Urinary bladder (tissue), 4 donors: Measurements from ENCODE around the gene SZT2. TPM values are rescaled to one million over a fixed set of nuclear protein-coding genes. Genes with fewer than 3 reads are reported as not detected.
A peak's percentile ranks its signal among the peaks of the same experiment; 100 is the strongest.

Source experiments
- DNase-seq: peaks from one replicate; pipeline ENCODE4 v3.0.0-alpha.2; 2015; ENCODE audit errors: extremely low spot score
- H3K27ac ChIP-seq: one replicate; pipeline ENCODE4 v1.5.1; 2013; ENCODE audit warnings: low read depth, mild to moderate bottlenecking, moderate library complexity
- H3K36me3 ChIP-seq: one replicate; pipeline ENCODE4 v1.6.1; 2013; ENCODE audit warnings: mild to moderate bottlenecking, moderate library complexity; ENCODE audit not compliant: insufficient read depth
- H3K4me1 ChIP-seq: one replicate; pipeline ENCODE4 v1.6.1; 2013; ENCODE audit warnings: mild to moderate bottlenecking, moderate library complexity; ENCODE audit not compliant: insufficient read depth
- H3K4me3 ChIP-seq: one replicate; pipeline ENCODE4 v1.5.1; 2013; ENCODE audit warnings: low read depth, low read length
- WGBS: extraction: QIAGEN DNeasy Blood & Tissue Kit; methylation state at CpG from one replicate; pipeline ENCODE4 v1.1.7; 2013; 5-methylcytosine and 5-hydroxymethylcytosine counted together
- polyA plus RNA-seq: library from polyadenylated mRNA; stranded (reverse); fragments of 200-250 nt; gene quantifications from one replicate; pipeline ENCODE4 v1.2.3, GENCODE V29; 2013
- total RNA-seq: library from RNA; depleted of rRNA; stranded (reverse); fragments of >200 nt; gene quantifications from one replicate; pipeline ENCODE4 v1.2.3, GENCODE V29; 2014
- donor health status: healthy with polysubstance abuse.
- donor health status: healthy.

SZT2 gene
- total RNA-seq (42.3 TPM), polyA plus RNA-seq (14.9 TPM)

GRCh38 chr1:43389326-43390313 lies at the start of gene SZT2, which contains the start of gene MED8:
SZT2 (plus strand) TSS chr1:43389899; CDS start chr1:43389969, 70 bp downstream.
MED8 (minus strand) TSS chr1:43389800; CDS start chr1:43389764, 36 bp downstream.
- Histone ChIP-seq H3K36me3 (peaks cover 3% of the 10 kb centered on the region), H3K4me1 (no peaks in the 10 kb centered on the region), H3K4me3 (peak within 1 kb of the TSS; percentile 79), H3K27ac (peak within 1 kb of the TSS; percentile 83)
- under 1% methylated on average over 65 of the region's 65 CpGs for WGBS
- peak; percentile 89 for DNase-seq

- no peak overlapping the region for H3K4me3 ChIP-seq
- 63% methylated on average over 1 of the region's 1 CpG for WGBS
- no peaks in the 10 kb centered on the region for H3K36me3 ChIP-seq
- no peaks in the 10 kb centered on the region for H3K4me1 ChIP-seq
- H3K27ac ChIP-seq = no peak overlapping the region
- DNase-seq = no peak
These were observed 49.1 kb upstream of the SZT2 start for GRCh38 chr1:43340559-43340958.

- Histone ChIP-seq H3K4me1 (no peaks in the 10 kb centered on the region), H3K4me3 (no peak overlapping the region), H3K36me3 (no peaks in the 10 kb centered on the region), H3K27ac (no peak overlapping the region)
- no peak for DNase-seq
- WGBS = 48% methylated on average over 4 of the region's 4 CpGs
These were observed 45.3 kb upstream of the SZT2 start for GRCh38 chr1:43344267-43344850.

GRCh38 chr1:43345120-43345519 lies 44.6 kb upstream of the SZT2 start:
- Histone ChIP-seq H3K36me3 (no peaks in the 10 kb centered on the region), H3K4me3 (no peak overlapping the region), H3K4me1 (no peaks in the 10 kb centered on the region), H3K27ac (no peak overlapping the region)
- 59% methylated on average over 3 of the region's 3 CpGs for WGBS
- no peak for DNase-seq

- DNase-seq = no peak
- no peak overlapping the region for H3K27ac ChIP-seq
- 91% methylated on average over 5 of the region's 5 CpGs for WGBS
- H3K4me3 ChIP-seq = no peak overlapping the region
- H3K36me3 ChIP-seq = no peaks in the 10 kb centered on the region
- no peaks in the 10 kb centered on the region for H3K4me1 ChIP-seq
These were observed 43.1 kb upstream of the SZT2 start for GRCh38 chr1:43346636-43347035.

GRCh38 chr1:43348343-43348808 lies 41.3 kb upstream of the SZT2 start:
- H3K27ac ChIP-seq = peak overlapping the region; percentile 89
- DNase-seq = no peak
- peak overlapping the region; percentile 56 for H3K4me3 ChIP-seq
- H3K36me3 ChIP-seq = no peaks in the 10 kb centered on the region
- 17% methylated on average over 22 of the region's 22 CpGs for WGBS
- no peaks in the 10 kb centered on the region for H3K4me1 ChIP-seq

- no peak for DNase-seq
- Histone ChIP-seq H3K36me3 (no peaks in the 10 kb centered on the region), H3K27ac (peak overlapping the region; percentile 89), H3K4me3 (peak overlapping the region; percentile 56), H3K4me1 (no peaks in the 10 kb centered on the region)
- WGBS = 8% methylated on average over 72 of the region's 72 CpGs
These were observed 40.7 kb upstream of the SZT2 start for GRCh38 chr1:43348809-43349593.

GRCh38 chr1:43349594-43350306 lies 39.9 kb upstream of the SZT2 start:
- DNase-seq = no peak

GRCh38 chr1:43350976-43351375 lies 38.7 kb upstream of the SZT2 start:
- DNase-seq = no peak
- 85% methylated on average over 1 of the region's 1 CpG for WGBS
- H3K27ac ChIP-seq = no peak overlapping the region

More at GRCh38 chr1:43349594-43350306, 39.9 kb upstream of the SZT2 start:
- H3K4me1 ChIP-seq = no peaks in the 10 kb centered on the region
- H3K36me3 ChIP-seq = no peaks in the 10 kb centered on the region
- H3K4me3 ChIP-seq = no peak overlapping the region
- 26% methylated on average over 11 of the region's 11 CpGs for WGBS
- peak overlapping the region; percentile 89 for H3K27ac ChIP-seq

GRCh38 chr1:43351421-43352350 lies 38.0 kb upstream of the SZT2 start:
- WGBS = 84% methylated on average over 10 of the region's 10 CpGs
- Histone ChIP-seq H3K27ac (no peak overlapping the region), H3K4me1 (no peaks in the 10 kb centered on the region), H3K36me3 (no peaks in the 10 kb centered on the region), H3K4me3 (no peak overlapping the region)
- DNase-seq = no peak

More at GRCh38 chr1:43350976-43351375, 38.7 kb upstream of the SZT2 start:
- Histone ChIP-seq H3K4me3 (no peak overlapping the region), H3K36me3 (no peaks in the 10 kb centered on the region), H3K4me1 (no peaks in the 10 kb centered on the region)

- no peaks in the 10 kb centered on the region for H3K36me3 ChIP-seq
- WGBS = 91% methylated on average over 2 of the region's 2 CpGs
- no peak for DNase-seq
- no peak overlapping the region for H3K27ac ChIP-seq
- no peak overlapping the region for H3K4me3 ChIP-seq
- H3K4me1 ChIP-seq = no peaks in the 10 kb centered on the region
These were observed 37.4 kb upstream of the SZT2 start for GRCh38 chr1:43352351-43352705.

GRCh38 chr1:43352881-43353280 lies 36.8 kb upstream of the SZT2 start:
- Histone ChIP-seq H3K36me3 (no peaks in the 10 kb centered on the region), H3K4me1 (no peaks in the 10 kb centered on the region), H3K27ac (no peak overlapping the region), H3K4me3 (no peak overlapping the region)
- WGBS = 56% methylated on average over 3 of the region's 3 CpGs
- no peak for DNase-seq
